ENCODE measurements around the gene SRP14. TPM values are rescaled to one million over a fixed set of nuclear protein-coding genes. Genes with fewer than 3 reads are reported as not detected.

SRP14 gene
- total RNA-seq, 1 donor from 2014 or later = 320 TPM

DNA sequence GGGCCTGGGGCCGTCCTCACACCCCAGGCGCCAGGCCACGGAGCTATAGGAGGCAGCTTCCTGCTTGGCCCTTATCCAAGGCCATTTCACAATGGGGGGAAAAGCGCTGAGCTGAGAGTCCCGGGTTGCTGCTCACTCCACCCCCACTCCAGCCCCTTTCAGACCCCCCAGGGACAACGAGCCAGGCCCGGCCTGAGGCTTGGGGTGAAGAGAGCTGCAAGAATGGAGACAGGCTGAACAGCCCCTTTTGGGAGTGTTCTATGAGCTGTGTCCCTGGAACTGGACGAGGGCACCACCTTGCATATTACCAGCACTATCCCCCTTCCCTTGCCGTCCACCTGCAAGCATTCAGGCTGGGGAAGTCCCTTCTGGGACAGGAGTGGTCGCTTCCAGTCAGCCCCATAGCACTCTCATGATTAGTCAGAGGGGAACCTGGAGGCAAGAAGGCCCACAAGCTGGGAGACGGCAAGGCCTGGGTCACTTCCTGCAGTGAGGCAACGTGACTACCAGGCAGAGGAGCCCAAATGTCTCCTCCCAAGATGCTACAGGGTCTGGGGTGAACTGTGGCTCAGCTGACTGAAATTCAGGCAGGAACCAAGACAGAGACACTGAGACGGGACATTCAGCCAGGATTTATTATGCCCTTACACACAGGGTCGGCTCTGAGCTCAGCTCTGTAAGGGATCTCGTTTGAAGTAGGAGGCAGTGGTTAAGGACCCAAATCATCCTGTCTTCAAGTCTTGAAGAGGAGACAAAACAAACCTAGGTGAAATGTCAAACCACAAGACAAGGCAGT lies 8.6 kb upstream of the SRP14 start:
- FAIRE-seq (no peak), DNase-seq (ENCODE audit: low read depth) (peak; percentile 79)
- H4K20me1 ChIP-seq (ENCODE audit: insufficient read depth, low read length) = no peaks in the 10 kb centered on the region
- H3K27ac ChIP-seq (ENCODE audit: low read depth, low read length) = peak overlapping the region; percentile 64
- peak overlapping the region; percentile 22 for H2AFZ ChIP-seq (ENCODE audit: low read depth, low read length)
- TF ChIP-seq EZH2 (IDR thresholded peaks at IDR 0.05; ENCODE audit: insufficient read depth, low read length) = no peak
- TF ChIP-seq, protein P1, sequence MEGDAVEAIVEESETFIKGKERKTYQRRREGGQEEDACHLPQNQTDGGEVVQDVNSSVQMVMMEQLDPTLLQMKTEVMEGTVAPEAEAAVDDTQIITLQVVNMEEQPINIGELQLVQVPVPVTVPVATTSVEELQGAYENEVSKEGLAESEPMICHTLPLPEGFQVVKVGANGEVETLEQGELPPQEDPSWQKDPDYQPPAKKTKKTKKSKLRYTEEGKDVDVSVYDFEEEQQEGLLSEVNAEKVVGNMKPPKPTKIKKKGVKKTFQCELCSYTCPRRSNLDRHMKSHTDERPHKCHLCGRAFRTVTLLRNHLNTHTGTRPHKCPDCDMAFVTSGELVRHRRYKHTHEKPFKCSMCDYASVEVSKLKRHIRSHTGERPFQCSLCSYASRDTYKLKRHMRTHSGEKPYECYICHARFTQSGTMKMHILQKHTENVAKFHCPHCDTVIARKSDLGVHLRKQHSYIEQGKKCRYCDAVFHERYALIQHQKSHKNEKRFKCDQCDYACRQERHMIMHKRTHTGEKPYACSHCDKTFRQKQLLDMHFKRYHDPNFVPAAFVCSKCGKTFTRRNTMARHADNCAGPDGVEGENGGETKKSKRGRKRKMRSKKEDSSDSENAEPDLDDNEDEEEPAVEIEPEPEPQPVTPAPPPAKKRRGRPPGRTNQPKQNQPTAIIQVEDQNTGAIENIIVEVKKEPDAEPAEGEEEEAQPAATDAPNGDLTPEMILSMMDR (IDR thresholded peaks at IDR 0.05; ENCODE audit: insufficient read depth, low read depth, low read length) = no peak
- Mint-ChIP-seq H3K27ac (ENCODE audit: unreplicated experiment) (no peak overlapping the region), H3K27me3 (ENCODE audit: low read depth, unreplicated experiment) (no peaks in the 10 kb centered on the region), H3K9me3 (ENCODE audit: unreplicated experiment) (no peaks in the 10 kb centered on the region), H3K36me3 (ENCODE audit: low read depth, unreplicated experiment) (peaks cover 3% of the 10 kb centered on the region), H3K4me3 (ENCODE audit: unreplicated experiment) (peak overlapping the region; percentile 21), H3K4me1 (ENCODE audit: low read depth, unreplicated experiment) (peaks cover 37% of the 10 kb centered on the region)
- no peak overlapping the region for H3K4me3 ChIP-seq (ENCODE audit: insufficient read depth, low read depth, low read length)
- peak overlapping the region; percentile 55 for H3K4me2 ChIP-seq (ENCODE audit: low read length)
- H3K36me3 ChIP-seq (ENCODE audit: insufficient read depth, low read length) = no peaks in the 10 kb centered on the region
- no peaks in the 10 kb centered on the region for H3K79me2 ChIP-seq (ENCODE audit: insufficient read depth, low read length)
- no peaks in the 10 kb centered on the region for H3K9me3 ChIP-seq (ENCODE audit: insufficient read depth, low read depth, low read length)
- peak overlapping the region; percentile 5 for H3K9ac ChIP-seq (ENCODE audit: low read length)
- H3K4me1 ChIP-seq (ENCODE audit: insufficient read depth, low read length) = peaks cover 33% of the 10 kb centered on the region
- no peaks in the 10 kb centered on the region for H3K27me3 ChIP-seq (ENCODE audit: insufficient read depth, low read length)

DNA sequence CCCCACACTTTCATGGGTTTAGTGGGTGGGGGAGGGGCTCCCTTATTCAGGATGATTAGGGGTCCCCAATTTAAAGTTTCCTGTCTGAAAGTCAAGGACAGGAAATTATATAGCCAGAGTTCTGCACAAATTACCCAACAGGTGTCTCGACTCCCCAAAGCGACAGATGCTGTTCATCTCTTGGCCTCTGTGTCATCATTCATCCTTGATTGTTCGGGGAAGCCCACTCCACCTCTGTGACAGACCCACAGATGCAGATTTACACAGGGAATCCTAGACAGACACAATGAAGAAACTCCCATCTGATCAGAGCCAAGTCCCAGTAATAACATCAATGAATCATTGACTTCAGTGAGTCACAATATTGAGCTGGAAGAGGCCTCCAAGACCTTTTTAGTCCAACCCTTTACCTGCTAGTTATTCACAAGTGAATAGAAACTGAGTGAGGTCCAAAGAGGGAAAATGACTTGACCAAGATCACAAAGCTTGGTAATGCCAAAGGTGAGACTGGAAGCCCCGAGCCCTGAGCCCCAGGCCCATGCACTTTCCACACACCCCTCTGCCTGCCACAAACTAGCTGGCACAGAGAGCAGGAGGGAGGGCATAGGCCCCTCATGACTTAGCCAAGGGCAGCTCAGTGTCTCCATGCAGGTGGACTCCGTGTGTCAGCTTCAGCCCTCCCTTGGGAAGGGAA lies 7.9 kb upstream of the SRP14 start:
- TF ChIP-seq EZH2 (IDR thresholded peaks at IDR 0.05; ENCODE audit: insufficient read depth, low read length) = no peak
- TF ChIP-seq, protein P1 (IDR thresholded peaks at IDR 0.05; ENCODE audit: insufficient read depth, low read depth, low read length) = no peak
- FAIRE-seq (no peak), DNase-seq (ENCODE audit: low read depth) (peak; percentile 81)
- Mint-ChIP-seq H3K9me3 (ENCODE audit: unreplicated experiment) (no peaks in the 10 kb centered on the region), H3K4me3 (ENCODE audit: unreplicated experiment) (peak overlapping the region; percentile 46), H3K36me3 (ENCODE audit: low read depth, unreplicated experiment) (peaks cover 3% of the 10 kb centered on the region), H3K27me3 (ENCODE audit: low read depth, unreplicated experiment) (no peaks in the 10 kb centered on the region), H3K27ac (ENCODE audit: unreplicated experiment) (no peak overlapping the region), H3K4me1 (ENCODE audit: low read depth, unreplicated experiment) (peaks cover 37% of the 10 kb centered on the region)
- Histone ChIP-seq H3K9me3 (ENCODE audit: insufficient read depth, low read depth, low read length) (no peaks in the 10 kb centered on the region), H3K4me1 (ENCODE audit: insufficient read depth, low read length) (peaks cover 33% of the 10 kb centered on the region), H3K9ac (ENCODE audit: low read length) (peak overlapping the region; percentile 12), H3K79me2 (ENCODE audit: insufficient read depth, low read length) (no peaks in the 10 kb centered on the region), H3K36me3 (ENCODE audit: insufficient read depth, low read length) (no peaks in the 10 kb centered on the region), H2AFZ (ENCODE audit: low read depth, low read length) (no peak overlapping the region), H3K27ac (ENCODE audit: low read depth, low read length) (peak overlapping the region; percentile 64), H3K4me3 (ENCODE audit: insufficient read depth, low read depth, low read length) (no peak overlapping the region), H4K20me1 (ENCODE audit: insufficient read depth, low read length) (no peaks in the 10 kb centered on the region), H3K4me2 (ENCODE audit: low read length) (peak overlapping the region; percentile 55), H3K27me3 (ENCODE audit: insufficient read depth, low read length) (no peaks in the 10 kb centered on the region)
